ENCODE data around the gene ASIC2.
"Not testable (repeated sequence)": the region's sequence is repeated elsewhere in the genome, so short reads cannot be mapped to it uniquely, and the experiment has no call there.

The ASIC2 gene

DNA sequence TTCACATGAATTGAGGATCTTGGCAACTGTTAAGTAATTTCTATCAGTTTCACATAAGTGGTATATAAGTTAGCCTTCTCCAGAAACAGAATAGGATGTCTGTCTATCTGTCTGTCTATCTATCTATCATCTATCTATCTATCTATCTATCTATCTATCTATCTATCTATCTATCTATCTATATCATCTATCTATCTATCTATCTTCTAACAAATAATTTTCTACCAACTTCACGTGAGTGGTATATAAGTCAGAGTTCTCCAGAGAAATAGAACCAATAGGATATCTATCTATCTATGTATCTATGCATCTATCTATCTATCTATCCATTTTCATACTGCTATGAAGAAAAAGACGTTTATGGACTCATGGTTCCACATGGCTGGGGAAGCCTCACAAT lies 312.9 kb downstream of the ASIC2 start:
- no peak for DNase-seq (ENCODE audit: low spot score)

DNA sequence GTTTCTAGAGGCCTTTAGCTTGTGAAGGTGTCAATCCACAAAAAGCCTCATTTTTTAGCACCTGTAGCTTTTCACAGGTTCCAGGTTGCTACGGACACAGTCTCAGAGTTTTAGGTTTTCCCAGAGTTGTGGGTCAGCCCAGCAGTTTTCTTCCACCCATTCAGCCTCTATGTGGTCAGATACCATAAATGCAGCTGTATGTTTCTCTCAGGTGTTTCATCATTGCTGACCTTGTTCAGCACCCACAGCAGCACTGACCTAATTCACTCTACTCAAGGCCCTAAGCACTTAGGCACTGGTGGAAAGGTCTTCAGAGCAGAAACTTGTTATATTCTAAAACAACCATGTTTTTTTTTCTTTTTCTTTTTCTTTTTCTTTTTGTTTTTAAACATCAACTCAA lies 316.5 kb downstream of the ASIC2 start:
- DNase-seq (ENCODE audit: low spot score), result no peak

DNA sequence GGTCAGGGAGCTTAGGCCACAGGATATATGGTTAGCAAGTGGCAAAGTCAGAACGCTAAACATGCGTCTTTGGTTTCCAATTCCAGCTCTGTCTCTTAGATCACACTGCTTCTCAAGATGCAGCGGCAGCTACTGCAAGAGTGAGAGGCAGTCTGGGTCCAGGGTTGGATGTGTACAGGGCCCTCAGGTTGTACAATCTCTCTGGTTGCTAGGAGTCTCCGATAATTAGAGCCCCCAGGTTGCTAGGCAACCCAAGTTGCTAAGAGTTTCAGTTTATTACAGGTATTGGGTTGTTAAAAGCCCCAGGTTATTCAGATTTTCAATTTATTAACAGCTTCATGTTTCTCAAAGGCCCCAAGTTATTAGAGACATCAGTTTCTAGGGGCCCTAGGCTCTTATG lies 317.0 kb downstream of the ASIC2 start:
- no peak for DNase-seq (ENCODE audit: low spot score)

DNA sequence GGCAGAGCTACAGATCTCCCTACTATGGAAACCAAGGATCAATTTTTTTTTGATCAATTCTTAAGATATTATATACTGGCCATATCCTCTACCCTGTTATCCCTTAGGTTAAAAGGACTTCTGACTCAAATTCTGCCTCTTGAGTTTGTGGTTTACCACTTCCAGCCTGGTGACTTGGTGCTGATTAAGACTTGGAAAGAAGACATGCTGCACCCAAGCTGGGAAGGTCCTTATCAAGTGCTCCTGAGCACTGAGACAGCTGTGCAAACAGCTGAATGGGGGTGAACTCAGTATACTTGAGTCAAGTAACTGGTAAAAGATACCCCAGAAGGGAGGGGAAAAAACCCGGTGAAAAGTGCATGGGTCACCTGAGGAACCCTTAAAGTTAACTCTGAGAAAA lies 321.9 kb downstream of the ASIC2 start:
- peak; percentile 47 for DNase-seq (ENCODE audit: low spot score)

DNA sequence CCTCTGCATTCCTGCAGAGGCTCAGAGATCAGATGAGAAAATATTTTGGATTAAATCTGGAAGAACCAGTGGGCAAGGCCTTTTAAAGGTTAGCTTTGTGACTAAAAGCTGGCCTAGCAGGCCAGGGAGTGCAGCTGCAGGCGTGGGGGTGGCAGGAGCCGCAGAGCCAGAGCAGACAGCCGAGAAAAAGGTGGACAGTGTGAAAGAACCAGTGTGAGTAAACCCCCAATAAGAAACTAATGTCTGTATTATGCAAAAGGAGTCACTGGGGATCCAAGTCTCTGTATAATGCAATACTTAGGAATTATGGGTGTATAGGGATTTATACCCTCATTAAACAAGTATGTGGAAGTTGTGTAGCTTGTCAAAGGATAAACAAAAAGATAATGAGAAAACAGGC lies 322.8 kb downstream of the ASIC2 start:
- DNase-seq (ENCODE audit: low spot score), result no peak

DNA sequence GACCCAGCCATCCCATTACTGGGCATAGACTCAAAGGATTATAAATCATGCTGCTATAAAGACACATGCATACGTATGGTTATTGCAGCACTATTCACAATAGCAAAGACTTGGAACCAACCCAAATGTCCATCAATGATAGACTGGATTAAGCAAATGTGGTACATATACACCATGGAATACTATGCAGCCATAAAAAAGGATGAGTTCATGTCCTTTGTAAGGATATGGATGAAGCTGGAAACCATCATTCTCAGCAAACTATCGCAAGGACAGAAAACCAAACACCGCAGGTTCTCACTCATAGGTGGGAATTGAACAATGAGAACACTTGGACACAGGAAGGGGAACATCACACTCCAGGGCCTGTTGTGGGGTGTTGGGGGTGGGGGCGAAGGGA lies 323.9 kb downstream of the ASIC2 start:
- not testable (repeated sequence) for DNase-seq (ENCODE audit: low spot score)

DNA sequence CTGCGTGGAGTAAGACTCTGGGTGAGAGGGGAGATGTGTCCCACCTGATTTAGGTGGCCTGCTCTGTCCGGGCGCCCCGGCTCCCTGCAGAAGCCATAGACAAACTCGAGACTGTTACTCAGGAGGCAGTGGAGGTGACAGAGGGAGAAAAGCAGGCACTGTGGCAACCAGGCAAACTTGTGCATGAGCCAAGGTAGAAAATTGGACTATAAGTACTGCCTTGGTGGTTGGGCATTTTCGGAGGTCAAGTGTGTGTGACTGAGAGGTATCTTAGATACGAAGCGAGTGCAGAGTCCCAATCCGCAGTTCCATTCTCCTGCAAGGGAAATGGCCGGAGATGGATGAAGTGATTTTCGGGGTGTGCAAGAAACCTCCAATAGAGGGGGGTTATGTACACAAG lies 328.6 kb downstream of the ASIC2 start:
- DNase-seq (ENCODE audit: low spot score), result no peak

Data from kidney tubule cell (primary cell).